Upper lobe of left lung (tissue), 6 donors: Measurements from ENCODE around the gene MMD. TPM values are rescaled to one million over a fixed set of nuclear protein-coding genes. Genes with fewer than 3 reads are reported as not detected.

Experiments
- ATAC-seq, 2 donors: fragments of 200-7000 bp; cut with Tn5 transposase; one replicate each; pipeline ENCODE4 v1.9.1; 2022; ENCODE audit warnings: mild to moderate bottlenecking in 2 of 2, moderate library complexity in 2 of 2; ENCODE audit not compliant: low FRiP score in 2 of 2
- DNase-seq, 2 donors: peaks; one replicate each; pipeline ENCODE4 v3.0.0-alpha.2; 2019 to 2020
- H3K27ac ChIP-seq, 4 donors: fragments of 200-600 bp; sonication (generic); one replicate each; pipeline ENCODE4 v1.5.1; 2016 to 2019
- H3K27me3 ChIP-seq, 4 donors: fragments of 200-600 bp; sonication (generic); one replicate each; pipeline ENCODE4 v1.5.1; 2017 to 2019
- H3K36me3 ChIP-seq, 4 donors: fragments of 200-600 bp; sonication (generic); one replicate each; pipeline ENCODE4 v1.5.1; 2016 to 2019
- H3K4me1 ChIP-seq, 4 donors: fragments of 200-600 bp; sonication (generic); one replicate each; pipeline ENCODE4 v1.5.1; 2018 to 2019
- H3K4me3 ChIP-seq, 4 donors: fragments of 200-600 bp; sonication (generic); one replicate each; pipeline ENCODE4 v1.5.1; 2017 to 2019; ENCODE audit warnings: mild to moderate bottlenecking in 2 of 4, moderate library complexity in 1 of 4
- H3K9me3 ChIP-seq, 4 donors: fragments of 200-600 bp; sonication (generic); one replicate each; pipeline ENCODE4 v1.5.1; 2018 to 2019
- EP300 ChIP-seq, 4 donors: sonication (generic); formaldehyde crosslinking; IDR thresholded peaks; one replicate each; pipeline ENCODE4 v1.5.1; 2017; ENCODE audit warnings: antibody characterized with exemption in 4 of 4, control low read depth in 2 of 4
- POLR2A ChIP-seq, 4 donors: fragments of 450-650 bp; IDR thresholded peaks; one replicate each; pipeline ENCODE4 v1.5.1; 2016 to 2017; ENCODE audit warnings: antibody characterized with exemption in 4 of 4, mild to moderate bottlenecking in 2 of 4
- POLR2AphosphoS5 ChIP-seq, 2 donors: sonication (generic); formaldehyde crosslinking; IDR thresholded peaks; one replicate each; pipeline ENCODE4 v1.5.1; 2017; ENCODE audit warnings: antibody characterized with exemption in 2 of 2
- WGBS, 2 donors: methylation state at CpG; one replicate each; pipeline ENCODE4 v1.1.5; 2017 to 2018; 5-methylcytosine and 5-hydroxymethylcytosine counted together
- total RNA-seq, 6 donors: library from RNA; depleted of rRNA in 4 of 6; stranded (reverse); fragments of >200 nt in 4 of 6; gene quantifications; one replicate each; pipeline versions ENCODE4 v1.1.0 to v1.2.1, GENCODE V29; 2016 to 2021
- TF ChIP-seq, protein P1 (sequence below), 6 experiments: fragments of 450-650 bp in 4 of 6; fragments of 200-600 bp in 2 of 6; sonication (generic) in 2 of 6; IDR thresholded peaks; one replicate each; pipeline ENCODE4 v1.5.1; 2016 to 2019; ENCODE audit warnings: antibody characterized with exemption in 6 of 6
- donor health status: DM: no; HTN: no; CAD: no; lungs with moderate emphysema.
- donor health status: DM: no; HTN: yes; CAD: no; lungs with severe emphysema.

The MMD gene
- total RNA-seq, 6 donors from 2014 or later = 13.5 to 26.7 (median 19.0) TPM

DNA sequence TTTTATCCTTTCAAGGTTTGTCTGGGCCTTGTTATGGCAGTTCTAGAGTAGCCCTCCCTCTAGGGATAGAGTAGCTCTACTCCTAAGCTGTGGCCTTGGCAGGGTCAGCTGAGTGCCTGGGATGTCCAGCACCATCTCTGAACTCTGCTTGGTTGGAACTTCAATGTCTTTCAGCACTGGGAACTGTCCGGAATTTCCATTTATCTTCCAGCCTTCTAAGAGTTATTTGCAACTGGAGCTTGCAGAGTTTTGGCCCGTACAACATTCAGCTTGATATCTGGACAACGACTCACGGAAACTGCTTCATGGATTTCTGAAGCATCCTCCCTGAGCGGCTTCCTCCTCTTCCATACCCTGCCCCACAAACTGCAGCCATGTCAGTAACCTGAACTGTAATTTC is 22.9 kb downstream of the MMD start:
- ATAC-seq = no peak
- Histone ChIP-seq H3K36me3 (peaks cover 0 to 37% (median 0%) of the 10 kb centered on the region in 4 donors), H3K9me3 (no peaks in the 10 kb centered on the region), H3K27ac (no peak overlapping the region), H3K4me1 (peaks cover 0 to 7% (median 2%) of the 10 kb centered on the region in 4 donors), H3K27me3 (no peaks in the 10 kb centered on the region), H3K4me3 (no peak overlapping the region)
- no peak for TF ChIP-seq POLR2AphosphoS5 (IDR thresholded peaks at IDR 0.05)
- no peak for TF ChIP-seq EP300 (IDR thresholded peaks at IDR 0.05)
- TF ChIP-seq, protein P1, sequence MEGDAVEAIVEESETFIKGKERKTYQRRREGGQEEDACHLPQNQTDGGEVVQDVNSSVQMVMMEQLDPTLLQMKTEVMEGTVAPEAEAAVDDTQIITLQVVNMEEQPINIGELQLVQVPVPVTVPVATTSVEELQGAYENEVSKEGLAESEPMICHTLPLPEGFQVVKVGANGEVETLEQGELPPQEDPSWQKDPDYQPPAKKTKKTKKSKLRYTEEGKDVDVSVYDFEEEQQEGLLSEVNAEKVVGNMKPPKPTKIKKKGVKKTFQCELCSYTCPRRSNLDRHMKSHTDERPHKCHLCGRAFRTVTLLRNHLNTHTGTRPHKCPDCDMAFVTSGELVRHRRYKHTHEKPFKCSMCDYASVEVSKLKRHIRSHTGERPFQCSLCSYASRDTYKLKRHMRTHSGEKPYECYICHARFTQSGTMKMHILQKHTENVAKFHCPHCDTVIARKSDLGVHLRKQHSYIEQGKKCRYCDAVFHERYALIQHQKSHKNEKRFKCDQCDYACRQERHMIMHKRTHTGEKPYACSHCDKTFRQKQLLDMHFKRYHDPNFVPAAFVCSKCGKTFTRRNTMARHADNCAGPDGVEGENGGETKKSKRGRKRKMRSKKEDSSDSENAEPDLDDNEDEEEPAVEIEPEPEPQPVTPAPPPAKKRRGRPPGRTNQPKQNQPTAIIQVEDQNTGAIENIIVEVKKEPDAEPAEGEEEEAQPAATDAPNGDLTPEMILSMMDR (IDR thresholded peaks at IDR 0.05) = no peak
- no peak for TF ChIP-seq POLR2A (IDR thresholded peaks at IDR 0.05)
- 90 to 94% methylated on average over 5 of the region's 5 CpGs for WGBS, 2 donors
- no peak for DNase-seq

DNA sequence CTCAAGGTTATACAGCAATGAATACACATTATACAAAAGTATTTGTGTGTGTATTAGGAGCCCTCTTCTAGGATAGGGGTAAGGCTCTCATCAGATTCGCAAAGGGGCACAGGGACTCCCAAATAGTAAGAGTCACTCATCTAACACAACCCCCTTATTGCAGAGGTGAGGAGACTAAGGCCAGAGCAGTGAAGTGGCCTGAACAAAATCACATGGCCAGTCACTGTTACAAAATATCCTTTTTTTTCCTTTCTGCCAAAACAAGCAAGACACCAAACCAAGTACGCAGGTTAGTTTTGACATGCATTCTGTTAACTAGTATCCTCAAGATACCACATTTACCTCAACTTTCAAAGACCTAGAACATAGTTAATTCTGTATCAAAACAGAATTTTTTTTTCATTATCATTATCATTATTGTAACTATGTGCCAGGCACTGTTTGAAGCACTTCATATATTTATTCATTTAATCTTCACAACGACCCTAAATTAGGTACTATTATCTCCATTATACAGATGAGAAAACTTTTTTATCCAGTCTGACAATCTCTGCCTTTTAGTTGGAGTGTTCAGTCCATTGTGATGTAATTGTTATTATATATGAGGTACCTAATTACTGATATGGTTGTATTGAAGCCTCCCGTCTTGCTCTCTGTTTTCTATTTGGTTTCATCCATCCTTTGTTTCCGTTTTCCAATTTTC is 25.7 kb downstream of the MMD start:
- DNase-seq (no peak), ATAC-seq (no peak)
- TF ChIP-seq POLR2A (IDR thresholded peaks at IDR 0.05) = no peak
- TF ChIP-seq EP300 (IDR thresholded peaks at IDR 0.05) = no peak
- TF ChIP-seq, protein P1 (IDR thresholded peaks at IDR 0.05) = no peak
- TF ChIP-seq POLR2AphosphoS5 (IDR thresholded peaks at IDR 0.05) = no peak
- Histone ChIP-seq H3K4me3 (no peak overlapping the region), H3K27me3 (no peaks in the 10 kb centered on the region), H3K36me3 (peaks cover 0 to 31% (median 0%) of the 10 kb centered on the region in 4 donors), H3K4me1 (peaks cover 0 to 7% (median 2%) of the 10 kb centered on the region in 4 donors), H3K9me3 (no peaks in the 10 kb centered on the region), H3K27ac (no peak overlapping the region)
- WGBS, 2 donors = 91 to 96% methylated on average over 5 of the region's 5 CpGs

DNA sequence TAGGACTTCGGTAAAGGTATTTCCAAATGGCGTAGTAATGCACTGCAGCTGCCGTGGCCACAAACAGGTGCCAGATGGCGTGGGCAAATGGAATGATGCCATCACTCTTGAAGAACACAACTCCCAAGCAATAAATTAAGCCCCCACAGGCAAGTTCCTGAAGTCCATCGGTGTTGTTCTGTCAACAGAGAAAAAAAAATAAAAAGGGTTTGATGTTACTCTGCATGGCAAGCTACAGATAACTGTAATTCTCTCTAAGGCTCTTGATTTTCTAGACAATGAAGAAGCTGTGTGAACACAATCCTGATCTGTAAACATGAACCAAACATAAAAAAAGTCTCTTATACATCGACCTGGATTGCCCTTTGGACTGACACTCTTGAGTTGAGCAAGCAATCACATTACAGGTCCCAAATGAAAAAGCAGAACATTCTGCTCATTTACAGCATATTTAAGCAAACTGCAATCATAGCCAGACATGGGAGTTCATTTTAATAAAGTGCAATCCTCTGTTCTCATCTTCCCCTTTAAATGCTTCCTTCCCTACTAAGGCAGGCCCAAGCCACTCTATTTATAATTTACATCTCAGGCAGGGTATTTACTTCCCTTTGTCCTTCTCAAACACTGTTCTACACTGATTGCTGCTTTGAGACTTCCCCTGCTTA is 27.1 kb downstream of the MMD start:
- H3K27ac ChIP-seq = peak overlapping the region in 1 of 4 donors; percentile 15
- 76 to 77% methylated on average over 6 of the region's 6 CpGs for WGBS, 2 donors
- H3K4me1 ChIP-seq = peaks cover 0 to 7% (median 2%) of the 10 kb centered on the region in 4 donors
- H3K4me3 ChIP-seq = no peak overlapping the region
- no peaks in the 10 kb centered on the region for H3K9me3 ChIP-seq
- ATAC-seq = peak; percentile 63 to 80
- peaks cover 0 to 19% (median 0%) of the 10 kb centered on the region in 4 donors for H3K36me3 ChIP-seq
- DNase-seq = no peak
- TF ChIP-seq POLR2A (IDR thresholded peaks at IDR 0.05) (no peak), POLR2AphosphoS5 (IDR thresholded peaks at IDR 0.05) (no peak), EP300 (IDR thresholded peaks at IDR 0.05) (no peak)
- TF ChIP-seq, protein P1 (IDR thresholded peaks at IDR 0.05) = no peak
- no peaks in the 10 kb centered on the region for H3K27me3 ChIP-seq

DNA sequence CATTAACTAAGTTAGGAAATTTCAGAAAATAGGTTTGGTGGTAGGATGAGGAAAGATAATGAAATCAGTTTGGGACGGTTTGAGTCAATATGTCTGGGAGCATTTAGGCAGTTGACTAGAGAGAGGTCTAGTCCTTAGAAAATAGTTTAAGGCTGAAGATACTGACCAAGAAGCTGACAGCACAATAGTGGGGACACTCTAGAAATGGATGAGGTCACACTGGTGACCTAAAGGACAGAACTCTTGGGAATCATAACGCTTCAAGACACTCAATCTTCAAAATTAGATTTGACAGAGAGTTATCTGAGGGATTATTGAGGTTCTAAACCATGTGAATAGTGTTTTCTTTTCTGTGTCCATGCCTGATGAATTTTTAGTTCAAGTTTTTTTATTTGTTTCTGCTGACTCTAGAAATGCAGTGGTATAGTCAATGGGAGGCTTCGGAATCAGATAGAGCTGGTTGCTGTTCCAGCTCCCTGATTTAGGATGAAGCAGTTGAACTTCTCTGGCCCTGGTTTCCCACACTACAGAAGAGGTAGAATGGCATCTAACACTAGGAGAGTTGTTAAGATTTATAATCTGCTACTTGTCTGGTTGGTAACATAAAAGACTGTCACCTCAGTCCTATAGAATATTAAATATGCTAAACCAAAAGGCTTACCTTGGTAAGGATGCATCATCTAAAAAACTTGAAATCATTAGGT is 29.7 kb downstream of the MMD start:
- Histone ChIP-seq H3K36me3 (peaks cover 0 to 13% (median 0%) of the 10 kb centered on the region in 4 donors), H3K4me3 (no peak overlapping the region), H3K9me3 (no peaks in the 10 kb centered on the region), H3K4me1 (peaks cover 0 to 7% (median 2%) of the 10 kb centered on the region in 4 donors), H3K27me3 (no peaks in the 10 kb centered on the region), H3K27ac (no peak overlapping the region)
- no peak for TF ChIP-seq EP300 (IDR thresholded peaks at IDR 0.05)
- 95 to 97% methylated on average over 3 of the region's 3 CpGs for WGBS, 2 donors
- DNase-seq = no peak
- ATAC-seq = no peak

DNA sequence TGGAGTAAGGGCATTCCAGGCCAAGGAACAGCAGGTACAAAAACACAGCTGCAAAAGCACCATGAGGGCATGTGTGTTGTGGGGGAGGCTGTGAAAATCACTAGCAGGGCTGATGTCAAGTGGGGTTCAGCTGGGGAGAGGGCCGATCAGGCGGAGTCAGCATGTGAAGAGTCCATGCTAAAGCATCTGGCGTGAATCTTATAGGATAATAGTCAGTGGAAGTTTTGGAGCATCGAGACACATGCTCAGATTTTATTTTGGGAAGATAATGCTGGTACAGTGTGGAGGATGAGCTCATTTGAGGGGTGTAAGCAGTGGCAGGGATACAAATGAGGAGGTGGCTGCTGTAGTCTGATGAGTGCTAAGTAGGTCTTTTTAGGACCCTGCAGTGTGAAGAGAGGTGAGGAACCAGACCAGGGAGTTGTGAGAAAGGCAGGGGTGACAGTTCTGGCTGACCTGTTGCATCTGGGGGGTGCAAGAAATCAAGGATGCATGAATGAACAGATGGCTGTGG is 30.3 kb downstream of the MMD start:
- H3K9me3 ChIP-seq = no peaks in the 10 kb centered on the region
- peaks cover 0 to 13% (median 0%) of the 10 kb centered on the region in 4 donors for H3K36me3 ChIP-seq
- no peak overlapping the region for H3K4me3 ChIP-seq
- H3K27ac ChIP-seq = no peak overlapping the region
- ATAC-seq = no peak
- H3K4me1 ChIP-seq = peaks cover 0 to 7% (median 2%) of the 10 kb centered on the region in 4 donors
- TF ChIP-seq, protein P1 (IDR thresholded peaks at IDR 0.05) = no peak
- no peak for TF ChIP-seq EP300 (IDR thresholded peaks at IDR 0.05)
- no peak for TF ChIP-seq POLR2A (IDR thresholded peaks at IDR 0.05)
- no peak for TF ChIP-seq POLR2AphosphoS5 (IDR thresholded peaks at IDR 0.05)
- no peak for DNase-seq
- no peaks in the 10 kb centered on the region for H3K27me3 ChIP-seq
- WGBS, 2 donors = 91 to 95% methylated on average over 4 of the region's 4 CpGs
